Cerebellar nuclear complex (tissue), 1 donor: ENCODE measurements around the gene RNPEPL1.
A peak's percentile ranks its signal among the peaks of the same experiment; 100 is the strongest.
"Not testable (repeated sequence)": the region's sequence is repeated elsewhere in the genome, so short reads cannot be mapped to it uniquely, and the experiment has no call there.

Source experiments
- DNase-seq, 2 experiments: peaks; one replicate each; lab custom pipeline; 2025; lab: John Stamatoyannopoulos, UW

The RNPEPL1 gene

GRCh38 chr2:240538031-240538780, 30.1 kb upstream of the RNPEPL1 start:
- DNase-seq = no peak

DNA sequence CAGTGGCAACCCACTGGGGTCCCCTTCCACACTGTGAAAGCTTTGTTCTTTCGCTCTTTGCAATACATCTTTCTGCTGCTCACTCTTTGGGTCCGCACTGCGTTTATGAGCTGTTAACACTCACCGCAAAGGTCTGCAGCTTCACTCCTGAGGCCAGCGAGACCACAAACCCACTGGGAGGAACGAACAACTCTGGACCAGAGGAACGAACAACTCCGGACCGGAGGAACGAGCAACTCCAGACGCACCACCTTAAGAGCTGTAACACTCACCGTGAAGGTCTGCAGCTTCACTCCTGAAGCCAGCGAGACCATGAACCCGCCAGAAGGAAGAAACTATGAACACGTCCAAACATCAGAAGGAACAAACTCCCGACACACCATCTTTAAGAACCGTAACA, 29.2 kb upstream of the RNPEPL1 start:
- not testable (repeated sequence) for DNase-seq

DNA sequence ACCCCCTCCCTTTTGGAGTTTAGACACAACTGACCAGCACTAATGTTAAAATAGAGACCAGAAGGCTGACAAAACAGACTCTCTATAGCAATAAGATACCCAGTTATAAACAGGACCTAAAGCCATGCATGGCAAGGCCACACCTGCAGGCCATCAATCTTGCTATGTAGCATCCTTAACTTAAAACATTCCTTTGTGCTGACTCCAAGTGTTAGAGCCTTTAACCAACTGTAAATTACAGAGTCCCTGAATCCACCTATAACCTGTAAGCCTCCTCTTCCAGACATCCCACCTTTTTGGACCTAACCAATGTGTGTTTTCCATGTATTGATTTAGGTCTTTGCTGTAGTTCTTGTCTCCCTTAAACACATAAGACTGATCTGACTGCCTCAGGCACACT, 28.4 kb upstream of the RNPEPL1 start:
- no peak for DNase-seq

GRCh38 chr2:240551288-240551687, 17.0 kb upstream of the RNPEPL1 start:
- DNase-seq = no peak

- DNase-seq = no peak
Observed at GRCh38 chr2:240551811-240552210, 16.5 kb upstream of the RNPEPL1 start.

GRCh38 chr2:240553956-240554480, 14.3 kb upstream of the RNPEPL1 start:
- no peak for DNase-seq

DNA sequence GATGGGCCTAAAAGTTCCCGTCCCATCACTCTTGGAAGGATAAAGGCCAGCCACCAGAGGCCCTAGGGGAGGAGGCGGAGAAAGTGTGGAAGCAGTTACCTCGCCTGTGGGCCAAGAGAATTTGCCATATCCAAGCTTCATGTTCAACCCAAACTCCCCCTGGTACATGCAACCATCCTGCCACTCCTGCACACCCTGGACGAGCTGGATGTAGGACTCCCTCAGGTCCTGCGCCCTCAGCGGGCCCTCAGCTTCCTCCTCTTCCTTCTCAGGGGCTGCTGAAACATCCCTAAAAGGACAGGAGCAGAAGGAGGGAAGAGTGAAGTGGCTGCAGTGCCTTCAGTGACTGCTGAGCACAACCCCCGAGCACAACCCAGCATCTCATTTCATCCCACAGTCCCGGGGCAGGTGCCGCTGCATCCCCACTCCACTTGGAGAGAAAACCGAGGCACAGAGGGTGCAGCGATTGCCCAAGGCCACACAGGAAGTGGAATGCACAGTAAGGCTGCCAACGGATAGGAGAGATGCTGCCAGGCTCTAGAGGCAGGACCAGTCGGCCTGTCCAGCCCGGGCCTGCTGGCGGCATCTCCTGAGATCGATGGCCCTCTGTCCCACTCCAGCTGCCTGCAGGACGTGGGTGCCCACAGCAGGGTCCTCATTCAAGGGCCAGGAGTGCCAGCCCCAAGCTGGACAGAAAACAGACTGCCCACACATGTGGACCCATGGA, 13.4 kb upstream of the RNPEPL1 start:
- no peak for DNase-seq

DNA sequence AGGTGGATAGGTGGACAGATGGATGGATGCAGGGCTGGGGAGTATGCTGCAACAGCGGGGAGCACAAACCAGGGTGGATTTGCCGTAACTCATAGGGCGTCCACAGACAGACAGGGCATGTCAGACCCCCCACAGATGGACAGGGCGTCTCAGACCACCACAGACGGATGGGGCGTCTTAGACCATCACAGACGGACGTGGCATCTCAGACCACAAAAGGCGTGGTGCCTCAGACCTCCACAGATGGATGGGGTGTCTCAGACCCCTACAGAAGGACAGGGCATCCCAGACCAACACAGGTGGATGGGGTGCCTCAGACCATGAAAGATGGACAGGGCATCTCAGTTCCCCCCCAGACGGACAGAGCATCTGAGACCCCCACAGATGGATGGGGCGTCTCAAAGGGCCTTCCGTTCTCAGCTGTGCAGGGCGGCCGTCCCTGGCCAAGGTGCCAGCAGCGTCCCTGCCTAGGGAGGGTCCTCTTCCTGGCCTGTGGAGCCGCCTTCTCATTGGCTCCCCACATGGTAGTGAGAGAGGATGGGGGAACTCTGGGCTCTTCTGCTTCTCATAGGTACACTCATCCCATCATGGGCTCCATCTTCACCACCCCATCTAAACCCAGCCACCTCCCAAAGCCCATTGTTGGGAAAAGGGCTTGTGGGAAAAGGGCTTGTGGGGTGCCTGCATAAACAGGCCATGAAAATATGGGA, 12.6 kb upstream of the RNPEPL1 start:
- DNase-seq = no peak

DNA sequence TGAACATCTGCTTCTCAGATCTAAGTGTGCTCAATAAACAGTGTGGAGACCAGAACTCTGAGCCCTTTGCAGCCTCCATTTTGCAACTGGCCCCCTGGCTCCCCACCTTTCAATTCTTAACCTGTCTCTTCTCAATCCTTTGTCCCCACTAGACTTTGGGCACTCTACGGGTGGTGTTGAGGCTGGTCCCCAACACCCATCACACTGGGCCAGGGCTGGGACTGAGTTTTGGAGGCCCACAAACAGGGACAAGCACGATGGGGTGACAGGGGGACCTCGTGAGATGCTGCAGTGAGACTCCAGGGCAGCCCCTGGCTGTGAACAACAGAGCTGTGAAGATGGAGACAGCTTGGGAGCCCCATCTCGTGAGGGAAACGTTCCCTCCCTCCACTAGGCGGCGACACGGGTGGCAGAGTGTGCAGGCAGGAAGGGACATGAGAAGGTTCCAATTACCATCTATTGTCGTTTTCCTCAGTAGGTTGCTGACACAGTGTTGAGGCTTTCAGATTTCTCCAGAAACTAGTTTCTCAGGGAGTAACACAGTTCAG, 11.7 kb upstream of the RNPEPL1 start:
- DNase-seq = no peak

GRCh38 chr2:240557101-240557751, 11.1 kb upstream of the RNPEPL1 start:
- DNase-seq = no peak

GRCh38 chr2:240557808-240558207, 10.5 kb upstream of the RNPEPL1 start, which contains the start of gene ANKMY1:
ANKMY1 (minus strand) TSS chr2:240557988; CDS start chr2:240557335, 653 bp downstream.
- DNase-seq = no peak

DNA sequence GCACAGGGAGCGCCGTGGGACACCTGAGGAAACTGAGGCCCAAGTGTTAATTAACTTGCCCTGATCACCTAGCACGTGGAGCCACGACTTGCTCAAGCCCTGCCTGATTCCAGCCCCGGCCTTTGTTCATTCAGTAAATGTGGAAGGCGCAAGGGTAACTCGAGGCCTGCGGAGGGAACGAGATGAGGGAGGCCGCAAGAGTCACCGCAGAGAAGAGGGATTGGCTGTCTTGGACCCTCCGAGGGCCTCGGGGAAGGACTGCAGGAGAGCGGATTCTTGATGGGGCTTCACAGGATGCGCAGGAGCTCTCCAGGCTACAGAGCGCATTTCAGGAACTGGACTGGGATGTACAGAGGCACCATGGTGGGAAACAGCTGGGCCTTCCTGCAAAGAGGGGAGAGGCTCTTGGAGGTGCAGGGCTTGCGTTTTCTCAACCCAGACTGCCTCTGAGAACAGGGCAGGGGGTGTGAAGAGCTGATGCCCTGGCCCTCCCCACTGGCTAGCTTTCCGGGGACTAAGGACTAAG, 10.0 kb upstream of the RNPEPL1 start:
- DNase-seq = no peak

GRCh38 chr2:240559286-240559685, 9.0 kb upstream of the RNPEPL1 start:
- DNase-seq = no peak

GRCh38 chr2:240560084-240560479, 8.2 kb upstream of the RNPEPL1 start, which contains the start of gene DUSP28:
DUSP28 (plus strand) TSS chr2:240560357; CDS start chr2:240560685, 328 bp downstream.
- peak in 1 of 2 experiments; percentile 44 for DNase-seq

- peak; percentile 83 to 93 for DNase-seq
Observed at GRCh38 chr2:240560480-240561324, 7.6 kb upstream of the RNPEPL1 start.

GRCh38 chr2:240561325-240561971, 6.8 kb upstream of the RNPEPL1 start:
- no peak for DNase-seq

- DNase-seq = not testable (repeated sequence)
Observed at GRCh38 chr2:240563231-240563630, 5.1 kb upstream of the RNPEPL1 start.

DNA sequence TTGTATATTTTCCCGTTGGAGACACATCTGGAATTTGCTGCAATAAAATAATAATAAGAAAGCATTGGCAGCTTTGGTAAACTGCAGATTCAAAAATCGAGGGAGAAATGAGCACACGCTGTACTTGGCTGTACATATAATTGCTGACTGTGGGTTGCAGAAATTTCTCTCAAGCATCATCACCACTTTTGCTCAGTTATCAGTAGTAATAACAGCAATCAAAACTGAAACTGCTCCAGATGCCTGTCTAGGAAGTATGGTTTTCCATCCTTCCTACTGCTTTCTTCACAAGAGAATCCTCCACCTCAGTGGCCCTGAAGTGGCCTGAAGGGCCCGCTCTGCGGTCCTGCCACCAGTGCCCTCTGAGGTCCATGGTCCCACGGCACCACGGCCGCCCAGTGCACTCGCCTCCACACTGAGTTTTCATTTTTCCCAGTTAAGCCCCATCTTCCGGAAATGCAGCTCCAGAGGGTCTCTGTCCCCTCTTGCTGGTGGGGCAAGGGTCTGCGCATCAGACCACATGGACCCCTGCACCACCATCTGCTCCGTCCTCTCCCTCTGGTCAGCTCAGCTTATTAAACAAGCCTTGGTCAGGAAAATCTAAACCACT, 4.2 kb upstream of the RNPEPL1 start:
- DNase-seq = no peak
